Large intestine (tissue), 3 donors: Measurements from ENCODE around the gene NEMP2. TPM values are rescaled to one million over a fixed set of nuclear protein-coding genes. Genes with fewer than 3 reads are reported as not detected.

ENCODE experiments used
- DNase-seq, 2 donors: peaks; one replicate each; pipeline versions ENCODE4 v3.0.0 to v3.0.0-alpha.2; 2013
- H3K27ac ChIP-seq: one replicate; pipeline ENCODE4 v1.5.1; 2013; ENCODE audit warnings: low read length
- H3K27me3 ChIP-seq: 2 replicates; pipeline ENCODE4 v1.6.1; 2013; ENCODE audit warnings: low read length; ENCODE audit not compliant: control insufficient read depth, insufficient read depth
- H3K36me3 ChIP-seq: 2 replicates; pipeline ENCODE4 v1.6.1; 2013; ENCODE audit warnings: low read length; ENCODE audit not compliant: control insufficient read depth, insufficient read depth
- H3K4me1 ChIP-seq: one replicate; pipeline ENCODE4 v1.6.1; 2013; ENCODE audit warnings: low read length; ENCODE audit not compliant: control insufficient read depth, insufficient read depth
- H3K4me3 ChIP-seq: one replicate; pipeline ENCODE4 v1.5.1; 2013; ENCODE audit warnings: low read length
- H3K9me3 ChIP-seq: one replicate; pipeline ENCODE4 v1.6.1; 2013; ENCODE audit warnings: mild to moderate bottlenecking, low read depth, low read length, moderate library complexity; ENCODE audit not compliant: control insufficient read depth
- WGBS: methylation state at CpG from one replicate; pipeline ENCODE4 v1.1.5; 2013; ENCODE audit warnings: low lambda C conversion rate; ENCODE audit not compliant: insufficient coverage; 5-methylcytosine and 5-hydroxymethylcytosine counted together
- polyA plus RNA-seq: library from polyadenylated mRNA; unstranded; fragments of 120-200 nt; gene quantifications from one replicate; pipeline ENCODE4 v1.2.1, GENCODE V29; 2013

NEMP2 gene
- polyA plus RNA-seq, 1 donor: 5.2 TPM

DNA sequence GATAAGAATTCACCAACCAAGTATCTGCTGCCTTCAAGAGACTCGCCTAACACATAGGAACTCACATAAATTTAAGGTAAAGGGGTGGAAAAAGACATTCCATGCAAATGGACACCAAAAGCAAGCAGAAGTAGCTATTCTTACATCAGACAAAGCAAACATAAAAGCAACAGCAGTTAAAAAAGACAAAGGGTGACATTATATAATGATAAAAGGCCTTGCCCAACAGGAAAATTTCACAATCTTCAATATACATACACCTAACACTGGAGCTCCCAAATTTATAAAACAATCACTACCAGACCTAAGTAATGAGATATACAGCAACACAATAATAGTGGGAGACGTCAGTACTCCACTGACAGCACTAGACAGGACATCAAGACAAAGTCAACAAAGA lies 41.4 kb downstream of the NEMP2 start:
- Histone ChIP-seq H3K27ac (no peak overlapping the region), H3K9me3 (no peaks in the 10 kb centered on the region), H3K27me3 (no peaks in the 10 kb centered on the region), H3K4me3 (no peak overlapping the region), H3K4me1 (no peaks in the 10 kb centered on the region), H3K36me3 (peaks cover 21% of the 10 kb centered on the region)
- no peak for DNase-seq
- WGBS: 60% methylated on average over 1 of the region's 2 CpGs

DNA sequence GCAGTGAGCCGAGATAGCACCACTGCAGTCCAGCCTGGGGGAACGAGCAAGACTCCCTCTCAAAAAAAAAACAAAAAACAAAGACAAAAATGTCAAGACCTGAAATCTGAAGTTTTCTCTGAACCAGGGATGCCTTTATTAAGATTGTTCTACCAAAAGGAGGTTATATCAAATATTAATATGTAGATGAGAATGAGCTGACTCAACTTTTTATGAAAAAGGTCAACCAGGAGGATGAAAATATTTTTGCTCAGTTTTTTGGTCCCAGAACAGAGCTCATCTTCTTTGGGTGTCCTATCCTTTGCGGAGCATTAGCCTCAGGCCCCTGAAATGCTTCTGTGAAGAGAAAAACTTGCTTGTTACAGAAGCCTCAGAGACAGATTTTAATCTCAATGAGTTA lies 44.0 kb downstream of the NEMP2 start:
- Histone ChIP-seq H3K9me3 (no peaks in the 10 kb centered on the region), H3K27ac (no peak overlapping the region), H3K4me3 (no peak overlapping the region), H3K4me1 (no peaks in the 10 kb centered on the region), H3K36me3 (peaks cover 17% of the 10 kb centered on the region), H3K27me3 (no peaks in the 10 kb centered on the region)
- DNase-seq: no peak
- 100% methylated on average over 2 of the region's 3 CpGs for WGBS

DNA sequence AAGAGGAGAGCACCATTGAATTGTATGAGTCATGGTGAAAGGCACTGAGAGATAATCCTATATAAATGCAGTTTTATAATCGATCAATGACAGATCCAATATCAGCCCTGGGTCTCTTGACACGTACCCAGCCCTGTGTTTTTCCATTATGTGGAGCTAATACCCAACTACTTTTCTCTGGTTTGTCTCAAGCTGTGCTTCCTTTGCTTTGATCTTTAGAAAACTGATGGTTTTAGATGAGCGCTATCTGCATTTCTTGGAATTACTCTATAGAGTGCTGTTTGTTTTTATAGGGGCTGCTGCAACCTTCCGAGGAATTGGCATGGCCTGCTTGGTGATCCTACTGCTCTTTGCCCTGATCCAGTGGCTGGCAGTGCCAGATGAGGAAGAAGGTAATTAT lies 45.0 kb downstream of the NEMP2 start:
- H3K36me3 ChIP-seq: peaks cover 17% of the 10 kb centered on the region
- no peaks in the 10 kb centered on the region for H3K9me3 ChIP-seq
- 100% methylated on average over 1 of the region's 4 CpGs for WGBS
- H3K4me1 ChIP-seq: no peaks in the 10 kb centered on the region
- H3K4me3 ChIP-seq: no peak overlapping the region
- DNase-seq: no peak
- no peak overlapping the region for H3K27ac ChIP-seq
- no peaks in the 10 kb centered on the region for H3K27me3 ChIP-seq

DNA sequence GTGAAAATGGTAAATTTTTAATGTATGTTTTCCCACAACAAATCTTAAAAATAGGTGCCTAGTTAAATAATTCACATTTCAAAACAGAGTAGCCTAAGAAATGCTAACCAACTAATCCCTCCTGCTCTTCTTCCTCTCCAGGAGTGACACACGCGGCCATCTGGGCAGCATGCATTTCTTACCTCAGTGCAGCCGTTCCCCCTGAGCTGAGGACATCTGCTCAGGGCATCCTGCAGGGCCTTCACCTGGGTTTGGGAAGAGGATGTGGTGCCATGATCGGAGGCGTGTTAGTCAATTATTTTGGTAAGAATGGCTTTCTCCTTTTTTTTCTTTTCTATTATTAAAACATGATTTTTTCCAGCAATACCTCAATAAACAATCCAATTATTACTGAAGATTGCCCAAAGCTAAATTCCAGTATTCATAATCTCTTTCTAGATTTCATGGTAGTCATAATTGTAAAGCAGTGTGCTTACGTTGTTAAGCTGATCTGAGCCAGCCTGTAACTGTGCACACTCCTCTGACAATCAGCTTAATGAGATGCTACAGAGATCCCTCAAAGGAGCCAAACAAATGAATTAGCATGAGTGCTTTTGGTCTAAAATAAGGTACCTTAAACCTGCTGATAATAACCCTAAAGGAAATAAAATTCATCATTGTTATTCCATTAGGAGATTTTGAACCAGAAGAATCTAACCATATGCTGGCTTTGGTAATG lies 45.8 kb downstream of the NEMP2 start:
- H3K27me3 ChIP-seq: no peaks in the 10 kb centered on the region
- no peak overlapping the region for H3K27ac ChIP-seq
- WGBS: 93% methylated on average over 2 of the region's 6 CpGs
- H3K4me3 ChIP-seq: no peak overlapping the region
- H3K9me3 ChIP-seq: no peaks in the 10 kb centered on the region
- no peaks in the 10 kb centered on the region for H3K4me1 ChIP-seq
- DNase-seq: no peak
- peaks cover 17% of the 10 kb centered on the region for H3K36me3 ChIP-seq

DNA sequence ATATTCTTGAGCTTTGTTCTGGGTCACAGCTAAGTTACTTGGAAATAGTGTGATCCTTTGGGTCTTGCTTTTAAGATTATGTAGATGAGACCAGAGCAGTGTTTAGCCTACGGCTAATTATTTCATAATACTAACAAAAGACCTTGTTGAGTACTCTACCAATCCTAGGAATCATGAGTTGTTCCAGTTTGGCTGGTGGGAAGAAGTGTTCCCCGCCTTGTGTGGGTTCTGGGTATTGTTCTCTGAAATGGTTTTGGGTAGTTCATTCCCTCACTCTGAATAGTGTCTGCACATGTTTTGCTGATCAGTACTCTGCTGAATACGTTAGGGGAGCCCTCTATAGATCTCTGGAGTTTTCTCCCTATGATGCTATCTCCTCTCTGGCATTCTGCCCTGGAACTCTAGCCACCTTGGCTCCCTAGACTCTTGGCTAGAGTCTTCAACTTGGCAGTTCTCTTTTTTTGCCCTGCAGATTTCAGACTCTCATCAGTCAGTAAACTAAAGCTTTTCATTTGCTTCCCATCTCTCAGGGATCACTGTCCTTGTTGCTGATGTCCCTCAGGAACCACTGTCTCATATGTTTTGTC lies 48.4 kb downstream of the NEMP2 start:
- H3K27ac ChIP-seq: no peak overlapping the region
- no peaks in the 10 kb centered on the region for H3K9me3 ChIP-seq
- WGBS: no CpG with 5 or more reads among the region's 3 CpGs
- no peaks in the 10 kb centered on the region for H3K27me3 ChIP-seq
- no peak overlapping the region for H3K4me3 ChIP-seq
- DNase-seq: no peak
- no peaks in the 10 kb centered on the region for H3K4me1 ChIP-seq
- peaks cover 14% of the 10 kb centered on the region for H3K36me3 ChIP-seq

DNA sequence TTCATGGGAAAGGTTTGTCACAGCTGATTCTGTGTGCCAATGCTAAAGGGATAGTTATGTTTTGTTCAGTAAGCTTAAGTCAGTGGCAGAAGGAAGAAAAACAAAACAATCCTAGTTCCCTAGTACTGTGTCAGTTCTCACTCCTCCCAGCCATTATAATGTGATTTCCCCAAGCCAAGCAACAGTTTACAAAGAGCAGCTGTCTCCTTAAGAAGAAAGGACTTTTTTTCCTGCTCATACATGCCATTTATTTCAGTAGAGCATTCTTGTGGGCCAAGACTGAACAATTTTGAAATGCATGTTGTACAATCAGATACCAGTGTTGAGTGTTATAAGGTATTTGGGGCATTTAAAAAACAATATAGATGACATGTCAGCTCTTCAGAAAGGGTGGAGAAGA lies 52.1 kb downstream of the NEMP2 start:
- Histone ChIP-seq H3K27me3 (no peaks in the 10 kb centered on the region), H3K27ac (no peak overlapping the region), H3K4me1 (peaks cover 11% of the 10 kb centered on the region), H3K36me3 (no peaks in the 10 kb centered on the region), H3K9me3 (no peaks in the 10 kb centered on the region), H3K4me3 (no peak overlapping the region)
- DNase-seq: no peak

DNA sequence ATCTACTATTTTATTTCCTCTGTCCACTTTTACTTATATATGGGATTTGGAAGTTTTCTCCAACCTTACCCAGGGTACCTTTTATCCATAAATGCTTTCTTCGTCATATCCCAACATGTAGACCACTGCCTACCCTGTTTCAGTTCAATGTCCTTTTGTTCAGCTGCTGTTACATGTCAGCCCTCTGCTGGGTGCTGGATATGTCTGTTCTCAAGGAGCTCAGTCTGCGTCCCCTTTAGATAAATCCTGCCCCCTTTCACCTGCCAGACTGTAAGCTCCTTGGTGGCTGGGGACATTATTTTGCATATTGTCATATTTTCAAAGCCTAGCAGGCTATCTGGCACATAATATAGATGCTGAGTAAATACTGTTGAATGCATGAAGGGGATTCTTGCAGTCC lies 53.2 kb downstream of the NEMP2 start:
- Histone ChIP-seq H3K27ac (no peak overlapping the region), H3K9me3 (no peaks in the 10 kb centered on the region), H3K36me3 (no peaks in the 10 kb centered on the region), H3K4me1 (peaks cover 14% of the 10 kb centered on the region), H3K4me3 (no peak overlapping the region), H3K27me3 (no peaks in the 10 kb centered on the region)
- WGBS: no CpG with 5 or more reads among the region's 2 CpGs
- no peak for DNase-seq

DNA sequence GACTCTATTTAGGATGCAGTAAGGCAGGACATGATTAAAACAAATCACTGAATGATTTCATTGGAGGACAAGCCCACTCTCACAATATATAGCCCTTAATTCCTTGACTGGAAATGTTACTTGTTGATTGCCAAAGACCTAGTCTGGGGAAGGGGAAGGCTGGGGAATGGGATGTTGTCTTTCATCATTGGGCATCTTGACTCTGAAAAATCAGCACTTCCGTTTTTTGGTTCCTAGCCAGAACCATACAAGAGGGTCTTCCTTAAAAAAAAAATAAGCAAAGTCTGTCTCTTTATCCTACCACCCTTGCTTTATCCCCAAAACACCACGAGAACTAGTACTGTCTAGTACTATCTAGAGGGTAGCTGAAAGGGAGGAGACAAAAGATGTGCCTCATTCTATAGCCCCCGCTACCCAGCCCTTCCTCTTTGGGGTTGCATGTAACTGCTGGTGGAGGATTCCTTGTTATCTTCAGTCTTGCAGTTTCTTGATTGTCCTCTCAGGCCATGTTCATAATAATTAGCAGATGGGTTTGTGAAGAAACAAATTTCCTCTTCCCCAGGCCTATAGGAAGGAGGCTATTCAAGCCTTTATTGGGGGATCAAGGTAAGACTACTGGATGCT lies 55.8 kb downstream of the NEMP2 start:
- no peak for DNase-seq
- H3K9me3 ChIP-seq: no peaks in the 10 kb centered on the region
- WGBS: no CpG with 5 or more reads among the region's 3 CpGs
- no peak overlapping the region for H3K4me3 ChIP-seq
- H3K27ac ChIP-seq: peak overlapping the region; percentile 74
- H3K36me3 ChIP-seq: no peaks in the 10 kb centered on the region
- H3K27me3 ChIP-seq: no peaks in the 10 kb centered on the region
- peaks cover 14% of the 10 kb centered on the region for H3K4me1 ChIP-seq

DNA sequence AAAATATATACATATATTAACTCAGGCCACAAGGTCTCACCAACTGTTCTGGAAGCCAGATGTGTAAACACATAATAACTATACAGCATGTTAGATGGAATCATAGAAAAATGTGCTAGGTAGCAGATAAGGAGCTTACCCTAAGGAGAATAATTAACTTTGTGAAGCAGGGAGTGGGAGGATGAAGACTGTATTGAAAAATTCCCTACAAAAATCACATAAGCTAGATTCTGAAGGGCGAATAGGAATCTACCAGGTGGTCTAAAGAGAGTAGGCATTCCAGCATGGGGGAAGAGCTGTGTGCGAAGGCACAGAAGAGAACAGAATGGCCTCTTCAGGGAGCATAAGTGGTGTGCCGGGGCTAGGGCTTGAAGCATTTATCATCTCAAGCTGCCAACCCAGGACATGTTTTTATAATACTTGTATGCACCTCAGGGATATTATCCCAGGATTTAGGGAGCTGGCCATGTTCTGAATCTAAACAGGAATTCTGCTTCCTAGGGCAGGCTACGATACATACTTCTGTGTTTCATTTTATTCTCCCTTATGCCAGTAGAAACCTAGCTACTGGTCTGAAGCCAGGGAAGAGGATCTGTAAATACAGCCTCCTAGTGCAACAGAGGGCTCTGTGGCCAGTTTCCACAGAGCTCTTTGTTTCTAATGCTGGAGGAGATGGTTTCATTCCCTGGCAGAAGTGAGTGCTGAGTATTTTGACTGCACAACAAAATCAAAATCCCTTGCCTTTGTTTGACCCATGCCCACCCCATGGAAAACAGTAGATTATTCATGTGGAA lies 56.7 kb downstream of the NEMP2 start:
- WGBS: 67% methylated on average over 1 of the region's 4 CpGs
- Histone ChIP-seq H3K36me3 (no peaks in the 10 kb centered on the region), H3K9me3 (no peaks in the 10 kb centered on the region), H3K27me3 (no peaks in the 10 kb centered on the region), H3K4me3 (no peak overlapping the region), H3K27ac (peak overlapping the region; percentile 74), H3K4me1 (peaks cover 14% of the 10 kb centered on the region)
- peak; percentile 62 to 81 for DNase-seq

DNA sequence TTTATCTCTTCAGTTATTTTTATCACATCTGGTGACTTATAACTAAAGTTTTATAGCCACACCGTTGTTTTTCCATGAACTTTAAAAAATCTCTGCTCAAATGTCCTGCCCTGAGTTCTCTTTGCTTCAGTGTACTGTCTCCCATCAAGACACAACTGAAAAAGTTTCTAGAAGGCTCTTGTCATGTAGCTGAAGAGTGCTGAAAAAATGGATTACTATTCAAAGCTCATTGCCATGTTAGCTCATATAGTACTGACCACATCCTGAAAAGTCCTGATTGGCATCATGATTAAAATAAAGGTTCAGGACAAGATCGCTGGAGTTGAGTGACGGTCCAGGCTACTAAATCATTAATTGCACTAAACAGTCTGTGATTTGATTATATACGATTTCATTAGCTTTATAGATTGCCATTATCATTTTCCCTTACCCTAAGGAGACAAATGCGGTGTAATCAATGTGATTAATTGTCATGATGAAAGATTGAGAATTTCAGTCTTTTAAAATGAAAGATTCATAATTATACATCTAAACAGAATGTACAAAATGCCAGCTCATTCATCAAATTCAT lies 64.2 kb downstream of the NEMP2 start:
- Histone ChIP-seq H3K4me3 (no peak overlapping the region), H3K36me3 (peaks cover 3% of the 10 kb centered on the region), H3K27me3 (no peaks in the 10 kb centered on the region), H3K27ac (peak overlapping the region; percentile 44), H3K4me1 (peaks cover 12% of the 10 kb centered on the region), H3K9me3 (peaks cover 6% of the 10 kb centered on the region)
- DNase-seq: no peak
- WGBS: 93% methylated on average over 2 of the region's 5 CpGs
